Cardiac fibroblast (primary cell): ENCODE results near the gene DHX30.

ENCODE experiments used
- DNase-seq, 2 donors: peaks; one replicate each; pipeline versions ENCODE4 v3.0.0 to v3.0.0-alpha.2; 2010; ENCODE audit warnings: low read depth in 2 of 2
- H3K4me3 ChIP-seq, 2 donors: replicated peaks in 1 of 2; 1 replicate in 1 of 2; 2 replicates in 1 of 2; pipeline ENCODE4 v1.5.1; 2011; ENCODE audit warnings: low read depth in 2 of 2, low read length in 2 of 2, mild to moderate bottlenecking in 2 of 2, moderate library complexity in 1 of 2
- CTCF ChIP-seq: IDR thresholded peaks from one replicate; pipeline ENCODE4 v1.5.1; 2011; ENCODE audit warnings: low read depth, mild to moderate bottlenecking, low read length, inconsistent platforms

The DHX30 gene

GRCh38 chr3:47849186-47849698 is 46.3 kb downstream of the DHX30 start:
- no peak overlapping the region for H3K4me3 ChIP-seq
- TF ChIP-seq CTCF, result no peak
- no peak for DNase-seq

DNA sequence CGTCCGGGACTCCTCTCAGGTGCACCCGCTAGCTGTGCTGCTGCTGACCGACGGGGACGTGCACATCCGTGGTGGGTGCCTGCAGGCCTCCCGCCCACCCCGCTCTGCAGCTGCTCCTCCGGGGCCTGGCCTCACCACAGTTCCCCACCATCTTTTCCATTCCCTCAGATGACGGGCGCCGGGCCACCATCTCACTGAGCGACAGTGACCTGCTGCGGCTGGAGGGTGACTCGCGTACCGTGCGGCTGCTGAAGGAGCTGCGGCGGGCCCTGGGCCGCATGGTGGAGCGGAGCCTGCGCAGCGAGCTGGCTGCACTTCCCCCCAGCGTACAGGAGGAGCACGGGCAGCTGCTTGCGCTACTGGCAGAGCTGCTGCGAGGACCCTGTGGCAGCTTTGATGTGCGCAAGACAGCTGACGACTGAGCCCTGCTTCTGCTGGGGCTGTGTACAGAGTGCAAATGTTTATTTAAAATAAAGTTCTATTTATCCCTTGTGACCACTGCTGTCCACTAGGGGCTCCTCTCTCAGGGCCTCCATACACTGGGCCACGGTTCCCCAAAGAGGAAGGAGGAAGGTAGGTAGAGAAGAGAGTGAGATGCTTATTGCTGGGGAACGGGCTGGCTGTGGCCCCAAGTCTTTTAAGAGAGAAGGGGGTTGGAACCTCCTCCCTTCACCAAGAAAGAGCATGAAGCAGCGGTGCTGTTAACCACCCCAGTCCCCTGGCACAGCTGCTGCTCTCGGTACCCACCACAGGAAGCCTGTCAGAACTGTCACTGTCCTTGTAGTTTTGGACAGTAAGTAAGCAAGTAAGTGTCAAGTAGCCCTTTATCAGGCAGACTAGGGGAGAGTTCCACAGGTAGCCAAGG is 47.0 kb downstream of the DHX30 start:
- DNase-seq, result peak; percentile 44 to 52
- H3K4me3 ChIP-seq, result no peak overlapping the region
- peak; percentile 56 for TF ChIP-seq CTCF

GRCh38 chr3:47850564-47851410 is 47.8 kb downstream of the DHX30 start:
- TF ChIP-seq CTCF, result no peak
- no peak for DNase-seq
- H3K4me3 ChIP-seq, result no peak overlapping the region

DNA sequence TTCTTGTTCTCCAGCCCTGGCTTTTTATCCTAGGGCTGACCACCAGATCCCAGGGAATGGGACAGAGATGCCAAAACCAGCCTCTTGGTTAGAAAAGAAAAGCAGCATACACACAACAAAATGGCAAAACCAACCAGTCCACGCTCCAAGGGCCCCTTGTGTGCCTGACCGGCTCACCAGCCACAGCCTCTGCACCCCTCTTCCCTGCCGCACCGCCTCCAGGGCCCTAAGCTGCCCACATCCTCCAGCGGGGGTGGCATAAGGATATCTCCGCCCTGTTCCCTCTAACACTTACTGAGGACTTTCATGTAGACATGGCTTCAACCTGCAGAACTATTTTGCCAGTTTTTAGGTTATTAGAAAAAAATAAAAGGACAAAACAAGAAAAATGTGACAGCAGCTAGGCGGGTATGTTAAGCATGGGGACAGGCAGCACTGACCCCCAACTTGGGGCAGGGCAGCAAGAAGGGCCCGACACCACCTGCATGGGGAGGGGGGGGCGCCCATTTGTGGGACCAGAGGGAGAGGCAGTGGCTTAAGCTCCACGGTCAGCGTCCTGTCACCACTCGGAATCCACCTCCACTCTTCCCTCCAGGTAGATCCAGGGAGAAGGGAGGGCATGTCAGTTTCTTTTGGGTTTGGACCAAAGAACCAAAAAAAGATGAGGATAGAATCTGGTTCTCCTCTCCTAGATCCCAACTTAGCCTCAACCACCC is 49.1 kb downstream of the DHX30 start:
- no peak for TF ChIP-seq CTCF

DNA sequence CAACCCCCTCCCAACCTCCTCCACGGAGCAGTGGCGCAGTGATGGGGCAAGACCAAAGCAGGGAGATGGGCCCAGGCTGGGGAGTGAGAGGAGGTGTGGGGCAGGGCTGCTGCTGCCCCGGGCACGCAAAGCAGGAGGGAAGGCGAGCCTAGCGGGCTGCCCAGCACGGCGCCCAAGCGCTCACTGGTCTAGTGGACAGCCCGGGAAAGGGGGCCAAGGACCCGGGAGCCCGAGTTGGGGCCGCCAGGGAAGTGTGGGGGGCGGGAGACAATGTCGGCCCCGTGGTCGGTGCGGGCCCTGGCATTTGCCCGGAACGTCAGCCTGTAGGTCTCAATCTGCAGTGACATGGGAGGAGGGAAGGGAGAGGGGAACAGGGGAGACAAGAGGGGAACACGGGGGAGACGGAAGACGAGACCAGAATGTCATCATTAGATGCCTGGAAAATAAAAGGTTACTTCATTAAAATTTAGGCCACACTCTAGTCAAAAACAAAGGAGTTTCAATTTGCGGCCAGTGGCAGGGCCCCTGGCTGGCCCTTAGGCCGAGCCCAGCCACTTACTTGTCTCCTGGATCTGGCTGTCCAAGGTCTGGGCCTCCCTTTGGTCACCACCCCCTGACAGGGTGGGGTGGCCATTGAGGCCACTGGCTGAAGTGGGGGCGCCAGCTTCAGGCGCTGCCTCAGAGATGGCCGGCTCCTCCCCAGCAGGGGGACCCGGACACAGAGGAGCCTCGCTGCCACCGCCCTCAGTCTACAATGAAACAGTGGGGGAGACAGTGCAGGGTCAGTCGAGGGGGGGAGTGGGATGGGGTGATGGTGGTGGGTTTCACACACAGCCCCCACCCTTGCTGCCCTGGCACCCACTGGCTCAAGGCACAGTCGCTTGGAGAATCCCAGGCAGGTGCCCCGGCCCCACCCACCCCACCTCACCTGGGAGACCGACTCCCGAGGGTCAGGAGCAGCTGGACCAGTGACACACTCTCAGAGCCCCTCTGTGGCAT is 50.0 kb downstream of the DHX30 start:
- no peak overlapping the region for H3K4me3 ChIP-seq
- TF ChIP-seq CTCF, result no peak
- no peak for DNase-seq

More for the DNA sequence above, 49.1 kb downstream of the DHX30 start:
- H3K4me3 ChIP-seq, result no peak overlapping the region
- DNase-seq, result no peak
